CD8-positive, alpha-beta memory T cell (primary cell): Measurements from ENCODE around the gene NFE2L2. TPM values are rescaled to one million over a fixed set of nuclear protein-coding genes. Genes with fewer than 3 reads are reported as not detected.
A peak's percentile ranks its signal among the peaks of the same experiment; 100 is the strongest.
"Not testable (repeated sequence)": the region's sequence is repeated elsewhere in the genome, so short reads cannot be mapped to it uniquely, and the experiment has no call there.

Experiments
- CTCF ChIA-PET: fragments of 350-600 bp; sonication (Branson Sonifier 250); formaldehyde crosslinking; loops from one replicate; lab custom pipeline; 2021; ENCODE audit warnings: antibody characterized with exemption; lab: Charles Lee
- POLR2A ChIA-PET: fragments of 350-600 bp; sonication (Branson Sonifier 250); formaldehyde crosslinking; loops from one replicate; lab custom pipeline; 2021; ENCODE audit warnings: antibody characterized with exemption; lab: Charles Lee
- DNase-seq, 5 donors: peaks; one replicate each; pipeline versions ENCODE4 v3.0.0 to v3.0.0-alpha.2; 2020 to 2022; ENCODE audit warnings: mixed read lengths in 1 of 5
- H3K27ac ChIP-seq: one replicate; pipeline ENCODE4 v1.7.0; 2013; ENCODE audit warnings: low read depth, mild to moderate bottlenecking, low read length, moderate library complexity
- H3K27me3 ChIP-seq: 2 replicates; pipeline ENCODE4 v1.7.0; 2013; ENCODE audit warnings: low read length, mild to moderate bottlenecking; ENCODE audit not compliant: insufficient read depth, poor library complexity, severe bottlenecking
- H3K36me3 ChIP-seq: 2 replicates; pipeline ENCODE4 v1.7.0; 2013; ENCODE audit warnings: mild to moderate bottlenecking, low read length, moderate library complexity; ENCODE audit not compliant: insufficient read depth
- H3K4me1 ChIP-seq: 2 replicates; pipeline ENCODE4 v1.7.0; 2013; ENCODE audit warnings: mild to moderate bottlenecking, low read length, moderate library complexity; ENCODE audit not compliant: insufficient read depth
- H3K4me3 ChIP-seq: 2 replicates; pipeline ENCODE4 v1.7.0; 2013; ENCODE audit warnings: mild to moderate bottlenecking, low read length
- H3K9me3 ChIP-seq: 2 replicates; pipeline ENCODE4 v1.7.0; 2013; ENCODE audit warnings: mild to moderate bottlenecking, low read length
- H3K27ac Mint-ChIP-seq, 8 donors: one replicate each; pipeline ENCODE4 v1.8.0; 2020 to 2021; ENCODE audit warnings: mixed read lengths in 8 of 8, mild to moderate bottlenecking in 6 of 8, inconsistent platforms in 3 of 8, moderate library complexity in 3 of 8
- H3K27me3 Mint-ChIP-seq, 2 donors: one replicate each; pipeline ENCODE4 v1.8.0; 2020 to 2021; ENCODE audit warnings: mixed read lengths in 2 of 2, mild to moderate bottlenecking in 1 of 2, moderate library complexity in 1 of 2
- H3K36me3 Mint-ChIP-seq, 3 donors: one replicate each; pipeline ENCODE4 v1.8.0; 2020 to 2021; ENCODE audit warnings: mixed read lengths in 3 of 3, inconsistent platforms in 1 of 3, mild to moderate bottlenecking in 1 of 3
- H3K4me1 Mint-ChIP-seq, 3 donors: one replicate each; pipeline ENCODE4 v1.8.0; 2020 to 2021; ENCODE audit warnings: mixed read lengths in 3 of 3, inconsistent platforms in 1 of 3, mild to moderate bottlenecking in 1 of 3
- H3K4me3 Mint-ChIP-seq, 7 donors: one replicate each; pipeline ENCODE4 v1.8.0; 2020 to 2021; ENCODE audit warnings: mixed read lengths in 7 of 7, mild to moderate bottlenecking in 6 of 7, moderate library complexity in 4 of 7, inconsistent platforms in 2 of 7
- H3K9me3 Mint-ChIP-seq, 5 donors: one replicate each; pipeline ENCODE4 v1.8.0; 2020 to 2022; ENCODE audit warnings: mixed read lengths in 5 of 5, mild to moderate bottlenecking in 3 of 5, moderate library complexity in 2 of 5, inconsistent platforms in 1 of 5
- polyA plus RNA-seq: library from polyadenylated mRNA; unstranded; fragments of 300-500 nt; fragmentation: Illumina TruSeq; gene quantifications from one replicate; pipeline ENCODE4 v1.2.3, GENCODE V29; 2021
- total RNA-seq, 2 experiments: library from RNA; stranded (reverse); gene quantifications; one replicate each; pipeline ENCODE4 v1.2.3, GENCODE V29; 2021

Gene NFE2L2
- total and polyA plus RNA-seq, 3 experiments from 2014 or later, result 47.7 to 63.0 (median 58.0) TPM

DNA sequence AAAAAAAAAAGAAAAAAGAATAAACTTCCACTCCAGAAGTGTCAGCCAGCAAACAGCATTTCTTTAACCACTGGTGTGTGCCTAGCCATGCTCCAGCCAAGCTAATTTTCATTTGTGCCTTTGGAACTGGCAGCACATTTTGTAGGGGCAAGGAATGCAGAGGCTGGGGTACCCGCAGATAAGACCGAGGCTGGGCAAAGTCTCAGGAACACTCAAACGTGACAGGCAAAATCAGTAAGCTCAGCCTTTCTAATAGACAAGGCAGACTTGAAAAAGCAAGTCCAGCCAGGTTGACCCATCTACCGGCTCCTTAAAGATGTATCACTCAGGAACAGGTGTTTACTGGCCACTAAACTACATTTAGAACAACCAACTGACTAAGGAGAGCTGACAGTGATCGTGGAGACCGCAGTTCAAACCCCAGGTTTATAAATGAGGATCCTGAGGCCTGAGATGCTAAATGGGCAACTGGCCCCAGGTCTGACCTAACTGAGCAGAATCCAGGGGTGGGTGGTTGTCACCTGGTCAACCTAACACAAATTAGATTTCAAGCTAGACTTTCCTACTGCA, 16.7 kb downstream of the NFE2L2 start:
- Histone ChIP-seq H3K4me3 (no peak overlapping the region), H3K9me3 (no peaks in the 10 kb centered on the region), H3K4me1 (peaks cover 83% of the 10 kb centered on the region), H3K36me3 (peaks cover 4% of the 10 kb centered on the region), H3K27ac (no peak overlapping the region), H3K27me3 (no peaks in the 10 kb centered on the region)
- Mint-ChIP-seq H3K27me3 (no peaks in the 10 kb centered on the region), H3K9me3 (no peaks in the 10 kb centered on the region), H3K27ac (peak overlapping the region in 5 of 8 donors; percentile 1 to 53 (median 22)), H3K4me3 (peak overlapping the region in 2 of 7 donors; percentile 12 to 48), H3K4me1 (peaks cover 69 to 91% (median 90%) of the 10 kb centered on the region in 3 donors), H3K36me3 (peaks cover 0 to 44% (median 6%) of the 10 kb centered on the region in 3 donors)
- DNase-seq, result no peak
- POLR2A ChIA-PET, result no interaction called here
- CTCF ChIA-PET, result interaction anchor here (1.1 to 1.5 kb wide), 2 partner anchors 31 to 83 kb away, joined by 3 to 5 read pairs; no protein-coding TSS in a partner anchor

DNA sequence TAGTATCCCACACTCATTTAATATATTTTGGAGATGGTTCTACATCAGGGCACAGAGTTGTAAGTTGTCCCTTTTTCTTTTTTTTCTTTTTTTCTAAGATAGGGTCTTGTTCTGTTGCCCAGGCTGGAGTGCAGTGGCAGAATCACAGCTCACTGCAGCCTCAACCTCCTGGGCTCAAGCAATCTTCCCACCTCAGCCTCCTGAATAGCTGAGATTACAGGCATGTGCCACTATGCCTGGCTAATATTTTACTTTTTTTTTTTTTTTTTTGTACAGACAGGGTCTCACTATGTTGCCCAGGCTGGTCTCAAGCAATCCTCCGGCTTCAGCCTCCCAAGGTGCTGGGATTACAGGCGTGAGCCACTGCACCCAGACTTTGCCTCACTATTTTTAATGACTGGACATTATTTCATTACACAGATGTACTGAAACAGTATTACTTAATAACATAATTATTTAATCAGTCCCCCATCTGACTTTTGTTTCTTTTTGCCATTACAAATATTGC, 17.9 kb downstream of the NFE2L2 start:
- H3K27ac ChIP-seq, H3K36me3 ChIP-seq, H3K4me3 Mint-ChIP-seq, H3K4me3 ChIP-seq, H3K27me3 Mint-ChIP-seq, H3K27me3 ChIP-seq, H3K9me3 Mint-ChIP-seq, H3K9me3 ChIP-seq, DNase-seq: not testable (repeated sequence)
- CTCF ChIA-PET, result interaction anchor here (2.1 kb wide), 1 partner anchor 17 kb away, joined by 9 read pairs; no protein-coding TSS in a partner anchor
- Mint-ChIP-seq H3K27ac (peak overlapping the region in 5 of 8 donors; percentile 30 to 81 (median 60)), H3K4me1 (peaks cover 70 to 91% (median 91%) of the 10 kb centered on the region in 3 donors), H3K36me3 (peaks cover 0 to 42% (median 6%) of the 10 kb centered on the region in 3 donors)
- POLR2A ChIA-PET, result interaction anchor here (0.6 kb wide), 1 partner anchor 21 kb away, joined by 5 read pairs; no protein-coding TSS in a partner anchor
- peaks cover 83% of the 10 kb centered on the region for H3K4me1 ChIP-seq

DNA sequence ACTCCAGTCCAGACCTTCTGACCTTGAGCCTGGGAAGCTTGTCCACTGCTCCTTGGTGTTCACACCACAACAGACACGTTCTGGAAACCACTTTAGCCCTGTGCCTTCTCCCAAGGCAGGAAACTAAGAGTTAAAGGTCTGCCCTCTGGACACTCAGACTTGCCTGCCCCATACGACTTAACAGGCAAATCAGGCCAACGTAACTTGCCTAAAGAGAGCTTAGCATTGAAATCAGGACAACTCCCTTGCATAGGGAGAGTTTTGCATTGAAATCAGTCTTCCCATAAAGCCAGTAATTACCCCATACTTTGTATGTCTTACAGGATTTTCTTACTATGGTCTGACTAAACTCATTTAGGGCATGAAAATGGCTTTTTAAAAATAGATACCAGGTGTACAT, 18.5 kb downstream of the NFE2L2 start:
- POLR2A ChIA-PET, result interaction anchor here (0.6 kb wide), 1 partner anchor 20 kb away, joined by 5 read pairs; no protein-coding TSS in a partner anchor
- H3K4me1 ChIP-seq, result peaks cover 83% of the 10 kb centered on the region

DNA sequence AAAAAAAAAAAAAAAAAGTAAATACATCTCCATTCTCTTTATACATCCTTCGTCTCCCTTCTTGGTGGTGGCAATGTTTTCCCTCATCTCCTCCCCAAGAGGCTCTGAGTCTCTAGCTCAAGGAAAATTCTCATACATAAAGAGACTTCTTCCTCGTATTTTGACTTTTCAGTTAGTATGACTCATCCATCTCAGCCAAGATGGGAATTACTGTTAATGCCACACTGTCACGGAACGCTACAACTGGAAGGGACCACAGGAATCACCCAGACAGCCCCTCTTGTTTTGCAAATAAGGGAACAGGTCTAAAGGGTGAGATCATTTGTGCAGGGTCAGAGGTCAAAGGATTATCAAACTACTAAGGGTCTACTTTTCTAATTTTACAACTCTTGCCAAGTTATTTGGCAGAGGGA, 19.5 kb downstream of the NFE2L2 start:
- H3K36me3 Mint-ChIP-seq, result peaks cover 0 to 36% (median 1%) of the 10 kb centered on the region in 3 donors
- Histone ChIP-seq H3K27ac (no peak overlapping the region), H3K9me3 (no peaks in the 10 kb centered on the region), H3K27me3 (no peaks in the 10 kb centered on the region), H3K36me3 (no peaks in the 10 kb centered on the region), H3K4me1 (peaks cover 83% of the 10 kb centered on the region), H3K4me3 (no peak overlapping the region)
- DNase-seq, result no peak
- peak overlapping the region in 2 of 7 donors; percentile 17 to 42 for H3K4me3 Mint-ChIP-seq
- peaks cover 71 to 91% (median 91%) of the 10 kb centered on the region in 3 donors for H3K4me1 Mint-ChIP-seq
- POLR2A ChIA-PET, result interaction anchor here (0.7 to 1.0 kb wide), 2 partner anchors 18 to 208 kb away, joined by 4 to 5 read pairs; no protein-coding TSS in a partner anchor
- CTCF ChIA-PET, result interaction anchor here (2.1 kb wide), 1 partner anchor 19 kb away, joined by 9 read pairs; no protein-coding TSS in a partner anchor
- H3K9me3 Mint-ChIP-seq, result no peaks in the 10 kb centered on the region
- H3K27me3 Mint-ChIP-seq, result no peaks in the 10 kb centered on the region
- H3K27ac Mint-ChIP-seq, result peak overlapping the region; percentile 50 to 95 (median 73)

More for the DNA sequence above, 18.5 kb downstream of the NFE2L2 start:
- peaks cover 71 to 91% (median 91%) of the 10 kb centered on the region in 3 donors for H3K4me1 Mint-ChIP-seq
- CTCF ChIA-PET, result interaction anchor here (2.1 kb wide), 1 partner anchor 18 kb away, joined by 9 read pairs; no protein-coding TSS in a partner anchor
- no peak for DNase-seq
- Histone ChIP-seq H3K4me3 (no peak overlapping the region), H3K36me3 (peaks cover under 1% of the 10 kb centered on the region), H3K9me3 (no peaks in the 10 kb centered on the region), H3K27ac (no peak overlapping the region), H3K27me3 (no peaks in the 10 kb centered on the region)
- peaks cover 0 to 40% (median 2%) of the 10 kb centered on the region in 3 donors for H3K36me3 Mint-ChIP-seq
- H3K4me3 Mint-ChIP-seq, result no peak overlapping the region
- H3K9me3 Mint-ChIP-seq, result no peaks in the 10 kb centered on the region
- peak overlapping the region in 6 of 8 donors; percentile 50 to 87 (median 70) for H3K27ac Mint-ChIP-seq
- no peaks in the 10 kb centered on the region for H3K27me3 Mint-ChIP-seq

DNA sequence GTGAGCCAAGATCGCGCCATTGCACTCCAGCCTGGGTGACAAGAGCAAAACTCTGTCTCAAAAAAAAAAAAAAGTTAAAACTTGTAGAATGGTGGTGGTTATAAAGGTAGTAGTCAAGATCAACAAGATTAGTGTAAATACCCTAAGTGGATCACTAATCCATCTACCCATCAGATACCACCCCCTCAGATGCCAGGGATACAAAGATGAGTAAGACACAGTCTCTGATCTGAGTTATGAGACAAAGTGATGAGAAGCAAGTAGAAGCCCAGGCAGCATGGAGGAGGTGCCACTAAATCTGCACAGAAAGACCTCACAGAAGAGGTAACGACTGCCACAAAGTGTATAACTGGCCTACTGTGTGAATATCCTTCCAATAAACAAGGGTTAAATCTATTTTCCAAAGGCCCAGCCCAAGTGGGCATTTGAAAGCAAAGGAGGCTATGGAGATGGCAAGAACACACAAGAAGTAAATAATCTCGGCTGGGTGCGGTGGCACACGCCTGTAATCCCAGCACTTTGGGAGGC, 20.2 kb downstream of the NFE2L2 start:
- H3K27me3 Mint-ChIP-seq, result peaks cover 0 to under 1% of the 10 kb centered on the region in 2 donors
- no peaks in the 10 kb centered on the region for H3K36me3 ChIP-seq
- ChIA-PET POLR2A (interaction anchor here (0.7 to 1.0 kb wide), 2 partner anchors 19 to 209 kb away, joined by 4 to 5 read pairs; no protein-coding TSS in a partner anchor), CTCF (interaction anchor here (2.1 kb wide), 1 partner anchor 19 kb away, joined by 9 read pairs; no protein-coding TSS in a partner anchor)
- H3K9me3 ChIP-seq, result no peaks in the 10 kb centered on the region
- no peak overlapping the region for H3K27ac ChIP-seq
- H3K27ac Mint-ChIP-seq, result peak overlapping the region in 4 of 8 donors; percentile 14 to 75 (median 28)
- H3K36me3 Mint-ChIP-seq, result peaks cover 0 to 37% (median 0%) of the 10 kb centered on the region in 3 donors
- H3K27me3 ChIP-seq, result no peaks in the 10 kb centered on the region
- H3K4me1 ChIP-seq, result peaks cover 87% of the 10 kb centered on the region
- no peak overlapping the region for H3K4me3 Mint-ChIP-seq
- H3K4me1 Mint-ChIP-seq, result peaks cover 74 to 95% (median 93%) of the 10 kb centered on the region in 3 donors
- H3K4me3 ChIP-seq, result no peak overlapping the region
- no peak for DNase-seq
- no peaks in the 10 kb centered on the region for H3K9me3 Mint-ChIP-seq

DNA sequence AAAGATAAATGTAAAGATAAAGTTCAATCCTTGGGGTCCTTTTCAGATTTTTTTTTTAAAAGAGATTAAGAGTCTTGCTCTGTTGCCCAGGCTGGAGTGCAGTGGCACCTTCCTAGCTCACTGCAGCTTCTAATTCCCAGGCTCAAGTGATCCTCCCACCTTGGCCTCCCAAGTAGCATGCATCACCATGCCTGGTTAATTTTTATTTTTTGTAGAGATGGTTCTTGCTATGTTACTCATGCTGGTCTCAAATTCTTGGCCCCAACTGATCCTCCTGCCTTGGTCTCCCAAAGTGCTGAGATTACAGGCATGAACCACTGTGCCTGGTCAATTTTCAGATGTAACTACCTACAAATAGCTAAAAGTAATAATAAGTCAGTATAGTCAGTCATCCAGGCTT, 21.1 kb downstream of the NFE2L2 start:
- POLR2A ChIA-PET, result interaction anchor here (0.5 kb wide), 1 partner anchor 83 kb away, joined by 3 read pairs; no protein-coding TSS in a partner anchor
- Mint-ChIP-seq H3K36me3 (peaks cover 0 to 31% (median 0%) of the 10 kb centered on the region in 3 donors), H3K4me3 (peak overlapping the region in 2 of 7 donors; percentile 30 to 57), H3K27me3 (peaks cover 0 to 1% of the 10 kb centered on the region in 2 donors), H3K27ac (peak overlapping the region in 7 of 8 donors; percentile 45 to 91 (median 82)), H3K4me1 (peaks cover 77 to 96% (median 93%) of the 10 kb centered on the region in 3 donors), H3K9me3 (no peaks in the 10 kb centered on the region)
- no peak for DNase-seq
- Histone ChIP-seq H3K36me3 (no peaks in the 10 kb centered on the region), H3K27ac (peak overlapping the region; percentile 35), H3K9me3 (no peaks in the 10 kb centered on the region), H3K4me1 (peaks cover 90% of the 10 kb centered on the region), H3K4me3 (no peak overlapping the region), H3K27me3 (no peaks in the 10 kb centered on the region)
- CTCF ChIA-PET, result no interaction called here

DNA sequence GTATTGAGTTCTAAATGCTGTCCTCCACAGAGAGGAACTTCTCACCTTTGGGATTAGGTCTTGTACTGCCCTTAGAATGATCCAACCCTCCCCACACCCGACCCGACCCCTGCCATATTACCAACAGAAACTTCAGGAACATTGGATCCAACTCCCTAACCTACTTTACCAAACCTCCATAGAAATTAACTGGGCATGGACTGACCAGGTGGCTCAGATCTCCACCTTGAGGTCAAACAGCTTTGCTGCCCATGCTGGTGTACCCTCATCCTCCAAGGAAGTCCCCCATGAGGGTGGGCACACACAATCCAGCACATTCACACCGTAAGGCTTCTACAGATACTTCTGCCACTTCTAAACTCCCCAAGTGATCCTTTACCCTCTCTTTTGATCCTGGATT, 21.5 kb downstream of the NFE2L2 start:
- POLR2A ChIA-PET, result no interaction called here
- peaks cover 0 to 1% of the 10 kb centered on the region in 2 donors for H3K27me3 Mint-ChIP-seq
- Histone ChIP-seq H3K36me3 (no peaks in the 10 kb centered on the region), H3K27ac (peak overlapping the region; percentile 35), H3K4me3 (no peak overlapping the region), H3K4me1 (peaks cover 90% of the 10 kb centered on the region), H3K27me3 (no peaks in the 10 kb centered on the region), H3K9me3 (no peaks in the 10 kb centered on the region)
- CTCF ChIA-PET, result no interaction called here
- peaks cover 81 to 97% (median 96%) of the 10 kb centered on the region in 3 donors for H3K4me1 Mint-ChIP-seq
- H3K36me3 Mint-ChIP-seq, result peaks cover 0 to 34% (median 0%) of the 10 kb centered on the region in 3 donors
- peak overlapping the region; percentile 68 to 99 (median 90) for H3K27ac Mint-ChIP-seq
- H3K4me3 Mint-ChIP-seq, result peak overlapping the region in 5 of 7 donors; percentile 25 to 67 (median 54)
- no peak for DNase-seq
- no peaks in the 10 kb centered on the region for H3K9me3 Mint-ChIP-seq
